ENCODE data around the gene FHOD3.

DNA sequence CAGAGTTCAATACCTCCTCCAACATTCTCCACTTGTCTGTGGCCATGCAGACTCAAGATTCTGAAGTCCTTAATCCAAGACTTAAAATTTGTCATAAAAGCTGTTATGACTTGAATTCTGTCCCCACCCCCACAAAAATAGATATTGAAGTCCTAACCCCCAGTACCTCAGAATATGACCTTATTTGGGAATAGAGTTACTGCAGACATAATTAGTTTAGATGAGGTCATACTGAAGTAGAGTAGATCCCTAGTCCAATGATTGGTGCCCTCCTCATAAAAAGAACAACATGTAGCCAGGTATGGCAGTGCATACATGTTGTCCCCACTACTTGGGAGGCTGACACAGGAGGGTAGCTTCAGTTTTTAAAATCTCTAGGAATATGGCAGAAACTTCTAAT, 522.1 kb downstream of the FHOD3 start:
- TF ChIP-seq, protein P1, sequence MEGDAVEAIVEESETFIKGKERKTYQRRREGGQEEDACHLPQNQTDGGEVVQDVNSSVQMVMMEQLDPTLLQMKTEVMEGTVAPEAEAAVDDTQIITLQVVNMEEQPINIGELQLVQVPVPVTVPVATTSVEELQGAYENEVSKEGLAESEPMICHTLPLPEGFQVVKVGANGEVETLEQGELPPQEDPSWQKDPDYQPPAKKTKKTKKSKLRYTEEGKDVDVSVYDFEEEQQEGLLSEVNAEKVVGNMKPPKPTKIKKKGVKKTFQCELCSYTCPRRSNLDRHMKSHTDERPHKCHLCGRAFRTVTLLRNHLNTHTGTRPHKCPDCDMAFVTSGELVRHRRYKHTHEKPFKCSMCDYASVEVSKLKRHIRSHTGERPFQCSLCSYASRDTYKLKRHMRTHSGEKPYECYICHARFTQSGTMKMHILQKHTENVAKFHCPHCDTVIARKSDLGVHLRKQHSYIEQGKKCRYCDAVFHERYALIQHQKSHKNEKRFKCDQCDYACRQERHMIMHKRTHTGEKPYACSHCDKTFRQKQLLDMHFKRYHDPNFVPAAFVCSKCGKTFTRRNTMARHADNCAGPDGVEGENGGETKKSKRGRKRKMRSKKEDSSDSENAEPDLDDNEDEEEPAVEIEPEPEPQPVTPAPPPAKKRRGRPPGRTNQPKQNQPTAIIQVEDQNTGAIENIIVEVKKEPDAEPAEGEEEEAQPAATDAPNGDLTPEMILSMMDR (IDR thresholded peaks at IDR 0.05): no peak
- TF ChIP-seq POLR2A (IDR thresholded peaks at IDR 0.05): no peak
